Ishikawa (cell line): Measurements from ENCODE around the gene GARIN5A.

ENCODE experiments used
- CEBPB ChIP-seq: IDR thresholded peaks from 2 replicates; pipeline ENCODE4 v1.6.1; 2012
- CREB1 ChIP-seq: IDR thresholded peaks from 2 replicates; pipeline ENCODE4 v1.6.1; 2012; ENCODE audit warnings: low read depth
- EGR1 ChIP-seq: IDR thresholded peaks from 2 replicates; pipeline ENCODE4 v1.6.1; 2012
- EP300 ChIP-seq: IDR thresholded peaks from 2 replicates; pipeline ENCODE4 v1.6.1; 2012; ENCODE audit warnings: borderline replicate concordance
- FOXM1 ChIP-seq: IDR thresholded peaks from 2 replicates; pipeline ENCODE4 v1.6.1; 2012; ENCODE audit warnings: low read depth, borderline replicate concordance
- MAX ChIP-seq: IDR thresholded peaks from 2 replicates; pipeline ENCODE4 v1.6.1; 2012
- NFIC ChIP-seq: IDR thresholded peaks from 2 replicates; pipeline ENCODE4 v1.6.1; 2012
- RAD21 ChIP-seq: IDR thresholded peaks from 2 replicates; pipeline ENCODE4 v1.6.1; 2012; ENCODE audit warnings: low read depth
- TAF1 ChIP-seq: IDR thresholded peaks from 2 replicates; pipeline ENCODE4 v1.6.1; 2012; ENCODE audit warnings: low read depth, mild to moderate bottlenecking
- TCF12 ChIP-seq: IDR thresholded peaks from 2 replicates; pipeline ENCODE4 v1.6.1; 2012; ENCODE audit warnings: low read depth
- TEAD4 ChIP-seq: IDR thresholded peaks from 2 replicates; pipeline ENCODE4 v1.6.1; 2012
- YY1 ChIP-seq: IDR thresholded peaks from 2 replicates; pipeline ENCODE4 v1.6.1; 2012; ENCODE audit warnings: low read depth
- ZBTB7A ChIP-seq: IDR thresholded peaks from 2 replicates; pipeline ENCODE4 v1.6.1; 2012; ENCODE audit warnings: low read depth
- TF ChIP-seq, protein P1 (sequence below): IDR thresholded peaks from 2 replicates; pipeline ENCODE4 v1.6.1; 2012
- TF ChIP-seq, protein P2 (sequence below): IDR thresholded peaks from 2 replicates; pipeline ENCODE4 v1.6.1; 2012; ENCODE audit warnings: low read depth, mild to moderate bottlenecking

The GARIN5A gene

DNA sequence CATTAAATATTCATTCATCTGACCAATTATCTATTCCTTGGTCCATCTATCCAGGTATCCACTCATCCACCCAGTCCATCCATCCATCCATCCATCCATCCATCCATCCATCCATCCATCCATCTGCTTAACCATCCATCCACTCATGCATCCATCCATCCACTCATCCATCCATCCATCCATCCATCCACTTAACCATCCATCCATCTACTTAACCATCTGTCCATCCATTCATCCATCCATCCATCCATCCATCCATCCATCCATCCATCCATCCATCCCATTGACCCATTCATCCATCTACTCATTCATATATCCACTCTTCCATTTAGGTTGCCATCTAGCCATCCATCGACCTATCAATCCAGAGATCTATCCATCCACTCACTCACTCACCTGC lies 32.6 kb downstream of the GARIN5A start:
- TF ChIP-seq, protein P1, sequence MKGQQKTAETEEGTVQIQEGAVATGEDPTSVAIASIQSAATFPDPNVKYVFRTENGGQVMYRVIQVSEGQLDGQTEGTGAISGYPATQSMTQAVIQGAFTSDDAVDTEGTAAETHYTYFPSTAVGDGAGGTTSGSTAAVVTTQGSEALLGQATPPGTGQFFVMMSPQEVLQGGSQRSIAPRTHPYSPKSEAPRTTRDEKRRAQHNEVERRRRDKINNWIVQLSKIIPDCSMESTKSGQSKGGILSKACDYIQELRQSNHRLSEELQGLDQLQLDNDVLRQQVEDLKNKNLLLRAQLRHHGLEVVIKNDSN = no peak
- TF ChIP-seq MAX (no peak), TAF1 (no peak), TCF12 (no peak), CEBPB (no peak), RAD21 (no peak), CREB1 (no peak), EGR1 (no peak), NFIC (no peak), YY1 (no peak), EP300 (no peak), ZBTB7A (no peak)
- TF ChIP-seq, protein P2, sequence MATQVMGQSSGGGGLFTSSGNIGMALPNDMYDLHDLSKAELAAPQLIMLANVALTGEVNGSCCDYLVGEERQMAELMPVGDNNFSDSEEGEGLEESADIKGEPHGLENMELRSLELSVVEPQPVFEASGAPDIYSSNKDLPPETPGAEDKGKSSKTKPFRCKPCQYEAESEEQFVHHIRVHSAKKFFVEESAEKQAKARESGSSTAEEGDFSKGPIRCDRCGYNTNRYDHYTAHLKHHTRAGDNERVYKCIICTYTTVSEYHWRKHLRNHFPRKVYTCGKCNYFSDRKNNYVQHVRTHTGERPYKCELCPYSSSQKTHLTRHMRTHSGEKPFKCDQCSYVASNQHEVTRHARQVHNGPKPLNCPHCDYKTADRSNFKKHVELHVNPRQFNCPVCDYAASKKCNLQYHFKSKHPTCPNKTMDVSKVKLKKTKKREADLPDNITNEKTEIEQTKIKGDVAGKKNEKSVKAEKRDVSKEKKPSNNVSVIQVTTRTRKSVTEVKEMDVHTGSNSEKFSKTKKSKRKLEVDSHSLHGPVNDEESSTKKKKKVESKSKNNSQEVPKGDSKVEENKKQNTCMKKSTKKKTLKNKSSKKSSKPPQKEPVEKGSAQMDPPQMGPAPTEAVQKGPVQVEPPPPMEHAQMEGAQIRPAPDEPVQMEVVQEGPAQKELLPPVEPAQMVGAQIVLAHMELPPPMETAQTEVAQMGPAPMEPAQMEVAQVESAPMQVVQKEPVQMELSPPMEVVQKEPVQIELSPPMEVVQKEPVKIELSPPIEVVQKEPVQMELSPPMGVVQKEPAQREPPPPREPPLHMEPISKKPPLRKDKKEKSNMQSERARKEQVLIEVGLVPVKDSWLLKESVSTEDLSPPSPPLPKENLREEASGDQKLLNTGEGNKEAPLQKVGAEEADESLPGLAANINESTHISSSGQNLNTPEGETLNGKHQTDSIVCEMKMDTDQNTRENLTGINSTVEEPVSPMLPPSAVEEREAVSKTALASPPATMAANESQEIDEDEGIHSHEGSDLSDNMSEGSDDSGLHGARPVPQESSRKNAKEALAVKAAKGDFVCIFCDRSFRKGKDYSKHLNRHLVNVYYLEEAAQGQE = no peak

GRCh38 chr19:50437862-50438449 lies 38.7 kb downstream of the GARIN5A start:
- TF ChIP-seq ZBTB7A = no peak
- no peak for TF ChIP-seq TCF12
- no peak for TF ChIP-seq MAX
- no peak for TF ChIP-seq RAD21
- no peak for TF ChIP-seq EGR1
- TF ChIP-seq, protein P2 = no peak
- TF ChIP-seq TAF1 = no peak
- TF ChIP-seq NFIC = no peak
- no peak for TF ChIP-seq TEAD4
- TF ChIP-seq CEBPB = no peak
- no peak for TF ChIP-seq EP300
- TF ChIP-seq, protein P1 = no peak
- no peak for TF ChIP-seq FOXM1
- TF ChIP-seq YY1 = no peak
- TF ChIP-seq CREB1 = no peak

GRCh38 chr19:50435627-50436026 lies 41.0 kb downstream of the GARIN5A start:
- TF ChIP-seq, protein P1 = no peak
- no peak for TF ChIP-seq EP300
- no peak for TF ChIP-seq CREB1
- no peak for TF ChIP-seq TCF12
- no peak for TF ChIP-seq FOXM1
- TF ChIP-seq, protein P2 = no peak
- TF ChIP-seq EGR1 = no peak
- no peak for TF ChIP-seq ZBTB7A
- no peak for TF ChIP-seq TAF1
- TF ChIP-seq CEBPB = no peak
- no peak for TF ChIP-seq RAD21

DNA sequence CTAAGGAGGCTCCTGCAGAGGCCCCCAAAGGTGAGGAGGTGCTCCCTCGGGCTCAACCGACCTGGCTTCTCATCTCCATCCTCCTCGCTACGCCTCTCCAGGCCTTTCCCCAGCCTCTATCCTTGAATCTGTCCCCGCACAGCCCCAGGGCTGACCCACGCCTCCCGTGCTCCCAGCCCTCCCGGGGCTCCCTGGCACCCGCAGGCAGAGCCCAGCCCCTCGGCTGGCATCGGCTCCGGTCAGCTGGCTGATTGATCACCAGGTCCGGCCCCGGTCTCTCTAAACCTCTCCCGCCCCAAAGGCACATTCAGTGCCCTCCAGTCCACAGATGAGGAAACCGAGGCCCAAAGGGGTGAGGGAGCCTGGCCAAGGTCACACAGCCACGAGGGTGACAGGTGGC lies 41.4 kb downstream of the GARIN5A start:
- no peak for TF ChIP-seq TCF12
- no peak for TF ChIP-seq CREB1
- TF ChIP-seq FOXM1 = no peak
- TF ChIP-seq TEAD4 = no peak
- TF ChIP-seq RAD21 = no peak
- TF ChIP-seq CEBPB = no peak
- no peak for TF ChIP-seq TAF1
- TF ChIP-seq, protein P2 = no peak
- TF ChIP-seq EGR1 = no peak
- no peak for TF ChIP-seq YY1
- no peak for TF ChIP-seq MAX
- TF ChIP-seq EP300 = no peak
- TF ChIP-seq, protein P1 = no peak
